ENCODE measurements around the gene DNASE1L3.
"Not testable (repeated sequence)": the region's sequence is repeated elsewhere in the genome, so short reads cannot be mapped to it uniquely, and the experiment has no call there.

DNASE1L3 gene

GRCh38 chr3:58210761-58211460, at the start of gene DNASE1L3:
DNASE1L3 (minus strand) TSS chr3:58210972; CDS start chr3:58210906, 66 bp downstream.
- no peak for FAIRE-seq
- no peak for DNase-seq (ENCODE audit: low spot score)

- peak; percentile 91 for FAIRE-seq
- DNase-seq (ENCODE audit: low spot score), result peak; percentile 91
Observed at GRCh38 chr3:58260261-58260731, 49.5 kb upstream of the DNASE1L3 start.

GRCh38 chr3:58258392-58259055, 47.8 kb upstream of the DNASE1L3 start:
- DNase-seq (ENCODE audit: low spot score) (no peak), FAIRE-seq (no peak)

GRCh38 chr3:58256511-58256910, 45.7 kb upstream of the DNASE1L3 start:
- no peak for FAIRE-seq
- no peak for DNase-seq (ENCODE audit: low spot score)

- DNase-seq (ENCODE audit: low spot score) (no peak), FAIRE-seq (no peak)
Observed at GRCh38 chr3:58256061-58256460, 45.3 kb upstream of the DNASE1L3 start.

- no peak for FAIRE-seq
- DNase-seq (ENCODE audit: low spot score), result no peak
Observed at GRCh38 chr3:58254144-58254543, 43.4 kb upstream of the DNASE1L3 start.

- DNase-seq (ENCODE audit: low spot score) (no peak), FAIRE-seq (no peak)
Observed at GRCh38 chr3:58251631-58252035, 40.9 kb upstream of the DNASE1L3 start.

GRCh38 chr3:58250093-58250707, 39.4 kb upstream of the DNASE1L3 start:
- no peak for FAIRE-seq

GRCh38 chr3:58249358-58250092, 38.8 kb upstream of the DNASE1L3 start:
- FAIRE-seq (peak; percentile 46), DNase-seq (ENCODE audit: low spot score) (peak; percentile 5)

More at GRCh38 chr3:58250093-58250707, 39.4 kb upstream of the DNASE1L3 start:
- DNase-seq (ENCODE audit: low spot score), result no peak

GRCh38 chr3:58246148-58247047, 35.6 kb upstream of the DNASE1L3 start:
- no peak for FAIRE-seq
- no peak for DNase-seq (ENCODE audit: low spot score)

- no peak for FAIRE-seq
- no peak for DNase-seq (ENCODE audit: low spot score)
Observed at GRCh38 chr3:58243976-58244585, 33.3 kb upstream of the DNASE1L3 start.

GRCh38 chr3:58242860-58243259, 32.1 kb upstream of the DNASE1L3 start:
- not testable (repeated sequence) for FAIRE-seq; DNase-seq (ENCODE audit: low spot score)

- FAIRE-seq (no peak), DNase-seq (ENCODE audit: low spot score) (no peak)
Observed at GRCh38 chr3:58242340-58242739, 31.6 kb upstream of the DNASE1L3 start.

GRCh38 chr3:58241306-58242044, 30.7 kb upstream of the DNASE1L3 start:
- FAIRE-seq (no peak), DNase-seq (ENCODE audit: low spot score) (no peak)

GRCh38 chr3:58238830-58239229, 28.1 kb upstream of the DNASE1L3 start:
- FAIRE-seq, result no peak
- DNase-seq (ENCODE audit: low spot score), result no peak

GRCh38 chr3:58237941-58238681, 27.3 kb upstream of the DNASE1L3 start:
- no peak for FAIRE-seq
- DNase-seq (ENCODE audit: low spot score), result no peak

GRCh38 chr3:58237238-58237940, 26.6 kb upstream of the DNASE1L3 start, which contains the start of gene ABHD6:
ABHD6 (plus strand) TSS chr3:58237792; CDS start chr3:58256587, 18,795 bp downstream.
- FAIRE-seq, result no peak
- DNase-seq (ENCODE audit: low spot score), result peak; percentile 38
